NCI-H2081 (cell line): ENCODE data around the gene FGF21.
"Not testable (repeated sequence)": the region's sequence is repeated elsewhere in the genome, so short reads cannot be mapped to it uniquely, and the experiment has no call there.

Source experiments
- DNase-seq, 2 experiments: peaks; one replicate each; lab custom pipeline; 2025; lab: John Stamatoyannopoulos, UW

Gene FGF21

GRCh38 chr19:48787331-48787730 lies 32.0 kb downstream of the FGF21 start:
- DNase-seq: not testable (repeated sequence)

GRCh38 chr19:48793271-48793670 lies 37.9 kb downstream of the FGF21 start:
- no peak for DNase-seq

GRCh38 chr19:48794291-48794690 lies 39.0 kb downstream of the FGF21 start:
- DNase-seq: no peak

- DNase-seq: peak; percentile 89 to 93
Measured at GRCh38 chr19:48795055-48795684, 39.8 kb downstream of the FGF21 start.

GRCh38 chr19:48795685-48796070 lies 40.4 kb downstream of the FGF21 start:
- DNase-seq: no peak

GRCh38 chr19:48796298-48797083 lies 41.2 kb downstream of the FGF21 start:
- DNase-seq: no peak

GRCh38 chr19:48797103-48797502 lies 41.8 kb downstream of the FGF21 start:
- DNase-seq: no peak

- peak; percentile 43 to 67 for DNase-seq
Measured at GRCh38 chr19:48798937-48799336, 43.6 kb downstream of the FGF21 start.

GRCh38 chr19:48799358-48800300 lies 44.3 kb downstream of the FGF21 start:
- no peak for DNase-seq

GRCh38 chr19:48802623-48803022 lies 47.3 kb downstream of the FGF21 start:
- no peak for DNase-seq

GRCh38 chr19:48804496-48804895 lies 49.2 kb downstream of the FGF21 start:
- DNase-seq: no peak

- DNase-seq: no peak
Measured at GRCh38 chr19:48805452-48805851, 50.1 kb downstream of the FGF21 start.

GRCh38 chr19:48806518-48806817 lies 51.1 kb downstream of the FGF21 start:
- peak in 1 of 2 experiments; percentile 10 for DNase-seq

GRCh38 chr19:48806818-48807589 lies 51.7 kb downstream of the FGF21 start:
- peak in 1 of 2 experiments; percentile 33 for DNase-seq

- no peak for DNase-seq
Measured at GRCh38 chr19:48807590-48808308, 52.4 kb downstream of the FGF21 start.
